ENCODE measurements around the gene EHF.

Gene EHF

DNA sequence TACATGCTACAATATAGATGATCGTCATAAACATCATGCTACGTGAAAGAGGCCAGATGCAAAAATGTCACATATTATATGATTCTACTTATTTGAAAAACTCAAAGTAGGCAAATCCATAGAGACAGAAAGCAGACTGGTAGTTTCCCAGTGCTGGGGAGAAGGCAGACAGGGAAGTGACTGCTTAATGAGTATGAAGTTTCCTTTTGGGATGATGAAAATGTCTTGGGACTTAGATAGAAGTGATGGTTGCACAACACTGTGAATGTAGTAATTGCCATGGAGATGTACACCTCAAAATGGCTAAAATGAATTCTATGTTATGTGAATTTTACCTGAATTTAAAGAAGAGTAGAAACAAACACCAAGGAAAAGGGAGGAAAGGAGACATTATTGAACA, 45.2 kb upstream of the EHF start:
- H3K27ac ChIP-seq (ENCODE audit: low read depth, low read length): no peak overlapping the region
- H3K9me3 ChIP-seq (ENCODE audit: control insufficient read depth, insufficient read depth, low read length): no peaks in the 10 kb centered on the region
- no peaks in the 10 kb centered on the region for H3K9me2 ChIP-seq (replicated peaks; ENCODE audit: control insufficient read depth, low read length)
- no peaks in the 10 kb centered on the region for H3K4me1 ChIP-seq (ENCODE audit: control insufficient read depth, low read length)
- H3K4me2 ChIP-seq (ENCODE audit: low read length): no peak overlapping the region
- H3K27me3 ChIP-seq (ENCODE audit: control insufficient read depth, low read length): peaks cover 26% of the 10 kb centered on the region; the same call in 1 of the 2 replicates
- H3K79me2 ChIP-seq (ENCODE audit: control insufficient read depth, low read length): no peaks in the 10 kb centered on the region
- H3K4me3 ChIP-seq (ENCODE audit: low read length): no peak overlapping the region
- H4K20me1 ChIP-seq (ENCODE audit: control insufficient read depth, insufficient read depth, low read depth, low read length): no peaks in the 10 kb centered on the region
- H3K36me3 ChIP-seq (ENCODE audit: control insufficient read depth, low read length): no peaks in the 10 kb centered on the region
- no peaks in the 10 kb centered on the region for H3F3A ChIP-seq (ENCODE audit: control insufficient read depth, insufficient read depth)
- TF ChIP-seq, protein P1, sequence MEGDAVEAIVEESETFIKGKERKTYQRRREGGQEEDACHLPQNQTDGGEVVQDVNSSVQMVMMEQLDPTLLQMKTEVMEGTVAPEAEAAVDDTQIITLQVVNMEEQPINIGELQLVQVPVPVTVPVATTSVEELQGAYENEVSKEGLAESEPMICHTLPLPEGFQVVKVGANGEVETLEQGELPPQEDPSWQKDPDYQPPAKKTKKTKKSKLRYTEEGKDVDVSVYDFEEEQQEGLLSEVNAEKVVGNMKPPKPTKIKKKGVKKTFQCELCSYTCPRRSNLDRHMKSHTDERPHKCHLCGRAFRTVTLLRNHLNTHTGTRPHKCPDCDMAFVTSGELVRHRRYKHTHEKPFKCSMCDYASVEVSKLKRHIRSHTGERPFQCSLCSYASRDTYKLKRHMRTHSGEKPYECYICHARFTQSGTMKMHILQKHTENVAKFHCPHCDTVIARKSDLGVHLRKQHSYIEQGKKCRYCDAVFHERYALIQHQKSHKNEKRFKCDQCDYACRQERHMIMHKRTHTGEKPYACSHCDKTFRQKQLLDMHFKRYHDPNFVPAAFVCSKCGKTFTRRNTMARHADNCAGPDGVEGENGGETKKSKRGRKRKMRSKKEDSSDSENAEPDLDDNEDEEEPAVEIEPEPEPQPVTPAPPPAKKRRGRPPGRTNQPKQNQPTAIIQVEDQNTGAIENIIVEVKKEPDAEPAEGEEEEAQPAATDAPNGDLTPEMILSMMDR (IDR thresholded peaks at IDR 0.05; ENCODE audit: low read depth, low read length, poor library complexity, severe bottlenecking): no peak
- no peak for TF ChIP-seq EZH2phosphoT487 (IDR thresholded peaks at IDR 0.05; ENCODE audit: borderline replicate concordance, low read length)

DNA sequence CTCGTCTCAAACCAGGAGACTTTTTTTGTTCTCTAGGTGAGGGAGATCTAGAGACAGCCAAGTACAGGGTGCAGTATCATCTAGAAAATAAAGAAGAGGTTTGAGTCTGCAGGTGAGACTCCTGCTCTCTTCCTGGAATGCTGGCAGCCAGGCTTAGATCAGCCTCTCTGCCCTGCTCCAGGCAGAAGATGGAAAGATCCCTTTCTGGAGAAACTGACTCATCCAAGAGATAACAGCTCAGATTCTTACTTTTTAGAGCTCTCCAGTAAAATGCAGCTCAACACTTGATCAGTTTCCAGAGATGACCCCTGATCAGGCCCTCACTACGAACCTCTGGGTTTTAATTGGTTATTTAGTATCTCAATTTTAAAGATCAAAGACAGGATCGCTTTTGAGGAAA, 44.6 kb upstream of the EHF start:
- Histone ChIP-seq H3K9me2 (replicated peaks; ENCODE audit: control insufficient read depth, low read length) (no peaks in the 10 kb centered on the region), H3F3A (ENCODE audit: control insufficient read depth, insufficient read depth) (no peaks in the 10 kb centered on the region), H3K4me1 (ENCODE audit: control insufficient read depth, low read length) (no peaks in the 10 kb centered on the region), H3K27me3 (ENCODE audit: control insufficient read depth, low read length) (peaks cover 25% of the 10 kb centered on the region; the same call in 1 of the 2 replicates), H3K9me3 (ENCODE audit: control insufficient read depth, insufficient read depth, low read length) (no peaks in the 10 kb centered on the region), H3K4me3 (ENCODE audit: low read length) (no peak overlapping the region), H3K79me2 (ENCODE audit: control insufficient read depth, low read length) (no peaks in the 10 kb centered on the region), H3K36me3 (ENCODE audit: control insufficient read depth, low read length) (no peaks in the 10 kb centered on the region), H3K4me2 (ENCODE audit: low read length) (no peak overlapping the region), H4K20me1 (ENCODE audit: control insufficient read depth, insufficient read depth, low read depth, low read length) (no peaks in the 10 kb centered on the region), H3K27ac (ENCODE audit: low read depth, low read length) (no peak overlapping the region)
- TF ChIP-seq, protein P1 (IDR thresholded peaks at IDR 0.05; ENCODE audit: low read depth, low read length, poor library complexity, severe bottlenecking): no peak
- no peak for TF ChIP-seq EZH2phosphoT487 (IDR thresholded peaks at IDR 0.05; ENCODE audit: borderline replicate concordance, low read length)

DNA sequence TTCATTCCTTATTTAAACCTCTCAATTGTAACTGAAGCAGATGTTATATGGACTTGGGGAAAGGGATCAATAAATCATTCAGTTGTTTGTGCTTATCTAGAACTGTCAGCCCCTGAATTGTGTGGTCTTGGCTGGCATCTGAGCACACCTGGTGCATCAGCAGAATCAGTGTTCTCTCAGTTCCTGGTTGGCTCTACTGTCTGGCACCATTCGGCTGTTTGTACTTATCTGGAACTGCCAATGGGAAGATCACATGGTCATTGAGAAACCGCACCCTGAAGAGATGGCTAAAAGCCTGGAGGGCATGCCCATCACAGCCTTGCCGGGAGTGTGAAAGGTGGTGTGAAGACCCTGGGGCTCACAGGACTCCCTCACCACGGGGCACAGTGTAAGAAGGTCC, 37.1 kb upstream of the EHF start:
- Histone ChIP-seq H3K27ac (ENCODE audit: low read depth, low read length) (no peak overlapping the region), H4K20me1 (ENCODE audit: control insufficient read depth, insufficient read depth, low read depth, low read length) (no peaks in the 10 kb centered on the region), H3K36me3 (ENCODE audit: control insufficient read depth, low read length) (no peaks in the 10 kb centered on the region)

More for the DNA sequence above, 37.1 kb upstream of the EHF start:
- Histone ChIP-seq H3K4me2 (ENCODE audit: low read length) (no peak overlapping the region), H3K4me3 (ENCODE audit: low read length) (no peak overlapping the region), H3K4me1 (ENCODE audit: control insufficient read depth, low read length) (peaks cover 11% of the 10 kb centered on the region), H3F3A (ENCODE audit: control insufficient read depth, insufficient read depth) (no peaks in the 10 kb centered on the region), H3K79me2 (ENCODE audit: control insufficient read depth, low read length) (no peaks in the 10 kb centered on the region), H3K9me2 (replicated peaks; ENCODE audit: control insufficient read depth, low read length) (no peaks in the 10 kb centered on the region), H3K27me3 (ENCODE audit: control insufficient read depth, low read length) (peaks cover 14% of the 10 kb centered on the region), H3K9me3 (ENCODE audit: control insufficient read depth, insufficient read depth, low read length) (no peaks in the 10 kb centered on the region)
- TF ChIP-seq, protein P1 (IDR thresholded peaks at IDR 0.05; ENCODE audit: low read depth, low read length, poor library complexity, severe bottlenecking): no peak
- TF ChIP-seq EZH2phosphoT487 (IDR thresholded peaks at IDR 0.05; ENCODE audit: borderline replicate concordance, low read length): no peak

All from DOHH2 (cell line).